Hepatocyte (in vitro differentiated cells): Measurements from ENCODE around the gene CIAO2B. TPM values are rescaled to one million over a fixed set of nuclear protein-coding genes. Genes with fewer than 3 reads are reported as not detected.

Experiments used
- DNase-seq: peaks from one replicate; pipeline ENCODE4 v3.0.0-alpha.2; 2016; ENCODE audit warnings: low spot score
- H2AFZ ChIP-seq: fragments of 200-600 bp; sonication (generic); 2 replicates; pipeline ENCODE4 v1.6.0; 2016; ENCODE audit warnings: antibody characterized with exemption, mild to moderate bottlenecking
- H3K27ac ChIP-seq: fragments of 200-600 bp; sonication (generic); 2 replicates; pipeline ENCODE4 v1.5.1; 2016; ENCODE audit warnings: mild to moderate bottlenecking
- H3K27me3 ChIP-seq: fragments of 200-600 bp; sonication (generic); 2 replicates; pipeline ENCODE4 v1.6.1; 2016
- H3K36me3 ChIP-seq: fragments of 200-600 bp; sonication (generic); replicated peaks from 2 replicates; pipeline ENCODE4 v1.5.1; 2016; ENCODE audit warnings: low read depth; ENCODE audit not compliant: insufficient read depth
- H3K4me1 ChIP-seq: fragments of 200-600 bp; sonication (generic); 2 replicates; pipeline ENCODE4 v1.5.1; 2016; ENCODE audit warnings: mild to moderate bottlenecking, moderate library complexity; ENCODE audit not compliant: insufficient read depth
- H3K4me2 ChIP-seq: fragments of 200-600 bp; sonication (generic); 2 replicates; pipeline ENCODE4 v1.6.0; 2016
- H3K4me3 ChIP-seq: fragments of 200-600 bp; sonication (generic); 2 replicates; pipeline ENCODE4 v1.5.1; 2016; ENCODE audit warnings: mild to moderate bottlenecking
- H3K79me2 ChIP-seq: fragments of 200-600 bp; sonication (generic); 2 replicates; pipeline ENCODE4 v1.6.0; 2017; ENCODE audit warnings: mild to moderate bottlenecking
- H3K9me2 ChIP-seq: fragments of 200-600 bp; sonication (generic); replicated peaks from 2 replicates; pipeline ENCODE4 v1.6.0; 2017; ENCODE audit warnings: mild to moderate bottlenecking; ENCODE audit not compliant: insufficient read depth
- H3K9me3 ChIP-seq: fragments of 200-600 bp; sonication (generic); 2 replicates; pipeline ENCODE4 v1.5.1; 2016; ENCODE audit warnings: low read depth, mild to moderate bottlenecking
- H4K20me1 ChIP-seq: fragments of 200-600 bp; sonication (generic); 2 replicates; pipeline ENCODE4 v1.6.0; 2016; ENCODE audit warnings: mild to moderate bottlenecking; ENCODE audit not compliant: insufficient read depth, poor library complexity, severe bottlenecking
- EZH2 ChIP-seq: fragments of 200-600 bp; sonication (generic); IDR thresholded peaks from 2 replicates; pipeline ENCODE4 v1.6.1; 2016; ENCODE audit warnings: antibody characterized with exemption, mild to moderate bottlenecking, borderline replicate concordance
- EZH2phosphoT487 ChIP-seq: fragments of 200-600 bp; sonication (generic); IDR thresholded peaks from one replicate; pipeline ENCODE4 v1.6.1; 2018; ENCODE audit warnings: antibody characterized with exemption, mild to moderate bottlenecking, low read depth, moderate library complexity; ENCODE audit not compliant: unreplicated experiment, severe bottlenecking
- WGBS: methylation state at CpG from one replicate; pipeline ENCODE4 v1.1.6; 2016; ENCODE audit warnings: low lambda C conversion rate; ENCODE audit errors: missing lambda C conversion rate; 5-methylcytosine and 5-hydroxymethylcytosine counted together
- polyA plus RNA-seq: library from polyadenylated mRNA; unstranded; fragments of >200 nt; fragmentation: Nextera tagmentation; extraction: Ambion mirVana; gene quantifications from 2 replicates; pipeline ENCODE4 v1.2.1, GENCODE V29; 2016
- total RNA-seq: library from RNA; depleted of rRNA; stranded (reverse); fragments of >200 nt; gene quantifications from 2 replicates; pipeline ENCODE4 v1.2.3, GENCODE V29; 2014
- TF ChIP-seq, protein P1 (sequence below): fragments of 200-600 bp; sonication (generic); IDR thresholded peaks from 2 replicates; pipeline ENCODE4 v1.5.1; 2016; ENCODE audit warnings: antibody characterized with exemption, mild to moderate bottlenecking; ENCODE audit not compliant: poor library complexity

CIAO2B gene
- total and polyA plus RNA-seq, 2 experiments from 2014 or later, result 131 to 147 TPM

DNA sequence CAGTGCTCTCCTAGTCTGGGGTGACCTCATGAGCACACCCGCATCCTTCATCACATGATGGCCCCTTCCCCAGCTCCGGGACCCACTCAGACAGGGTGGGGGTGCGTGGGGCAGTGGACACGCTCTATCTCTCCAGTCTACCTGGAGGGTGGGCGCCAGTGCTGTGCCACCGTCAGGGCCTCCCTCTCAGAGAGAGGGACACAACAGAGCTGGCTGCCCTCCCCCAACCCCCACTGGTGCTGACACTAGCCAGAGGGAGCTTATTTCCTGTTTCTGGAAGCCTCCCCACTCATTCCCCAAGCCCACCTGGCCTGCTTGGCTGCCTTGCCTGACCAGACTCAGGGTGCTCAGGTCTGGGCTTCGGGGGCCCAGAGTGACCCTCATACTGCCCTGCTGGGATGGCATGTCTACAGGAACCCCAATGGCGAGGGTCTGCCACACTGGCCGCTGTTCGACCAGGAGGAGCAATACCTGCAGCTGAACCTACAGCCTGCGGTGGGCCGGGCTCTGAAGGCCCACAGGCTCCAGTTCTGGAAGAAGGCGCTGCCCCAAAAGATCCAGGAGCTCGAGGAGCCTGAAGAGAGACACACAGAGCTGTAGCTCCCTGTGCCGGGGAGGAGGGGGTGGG, 9.3 kb upstream of the CIAO2B start:
- Histone ChIP-seq H3K79me2 (no peaks in the 10 kb centered on the region), H3K4me1 (no peaks in the 10 kb centered on the region), H3K4me3 (no peak overlapping the region), H3K27ac (no peak overlapping the region), H3K9me2 (no peaks in the 10 kb centered on the region), H3K36me3 (no peaks in the 10 kb centered on the region), H3K4me2 (no peak overlapping the region), H2AFZ (no peak overlapping the region), H3K27me3 (no peaks in the 10 kb centered on the region), H4K20me1 (no peaks in the 10 kb centered on the region), H3K9me3 (no peaks in the 10 kb centered on the region)
- no peak for DNase-seq
- no peak for TF ChIP-seq EZH2
- TF ChIP-seq, protein P1, sequence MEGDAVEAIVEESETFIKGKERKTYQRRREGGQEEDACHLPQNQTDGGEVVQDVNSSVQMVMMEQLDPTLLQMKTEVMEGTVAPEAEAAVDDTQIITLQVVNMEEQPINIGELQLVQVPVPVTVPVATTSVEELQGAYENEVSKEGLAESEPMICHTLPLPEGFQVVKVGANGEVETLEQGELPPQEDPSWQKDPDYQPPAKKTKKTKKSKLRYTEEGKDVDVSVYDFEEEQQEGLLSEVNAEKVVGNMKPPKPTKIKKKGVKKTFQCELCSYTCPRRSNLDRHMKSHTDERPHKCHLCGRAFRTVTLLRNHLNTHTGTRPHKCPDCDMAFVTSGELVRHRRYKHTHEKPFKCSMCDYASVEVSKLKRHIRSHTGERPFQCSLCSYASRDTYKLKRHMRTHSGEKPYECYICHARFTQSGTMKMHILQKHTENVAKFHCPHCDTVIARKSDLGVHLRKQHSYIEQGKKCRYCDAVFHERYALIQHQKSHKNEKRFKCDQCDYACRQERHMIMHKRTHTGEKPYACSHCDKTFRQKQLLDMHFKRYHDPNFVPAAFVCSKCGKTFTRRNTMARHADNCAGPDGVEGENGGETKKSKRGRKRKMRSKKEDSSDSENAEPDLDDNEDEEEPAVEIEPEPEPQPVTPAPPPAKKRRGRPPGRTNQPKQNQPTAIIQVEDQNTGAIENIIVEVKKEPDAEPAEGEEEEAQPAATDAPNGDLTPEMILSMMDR, result no peak
- TF ChIP-seq EZH2phosphoT487, result no peak
- 93% methylated on average over 14 of the region's 15 CpGs for WGBS

DNA sequence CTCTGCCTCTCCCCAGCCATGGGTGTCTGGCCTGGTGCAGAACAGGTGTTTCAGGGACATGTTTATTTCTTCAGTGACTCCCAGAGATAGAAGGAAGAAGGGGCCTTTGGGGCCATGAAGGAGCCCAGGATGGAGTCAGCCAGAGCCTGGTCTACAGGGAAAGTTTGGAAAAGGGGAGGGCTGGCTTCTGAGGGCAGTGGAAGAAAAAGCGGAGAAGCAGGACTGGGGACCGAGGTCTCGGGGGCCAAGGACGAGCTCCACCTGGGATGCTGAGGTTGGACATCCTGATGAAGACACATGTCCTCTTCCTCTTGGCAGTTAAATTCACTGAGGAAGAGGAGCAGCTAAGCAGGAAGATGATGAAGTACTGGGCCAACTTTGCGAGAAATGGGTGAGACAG, 8.8 kb upstream of the CIAO2B start:
- H3K4me3 ChIP-seq, result no peak overlapping the region
- TF ChIP-seq EZH2phosphoT487 (no peak), EZH2 (no peak)
- TF ChIP-seq, protein P1, result no peak
- H3K4me1 ChIP-seq, result no peaks in the 10 kb centered on the region
- DNase-seq, result no peak
- H3K27ac ChIP-seq, result no peak overlapping the region
- no peak overlapping the region for H2AFZ ChIP-seq
- H3K4me2 ChIP-seq, result no peak overlapping the region
- H4K20me1 ChIP-seq, result no peaks in the 10 kb centered on the region
- WGBS, result 95% methylated on average over 5 of the region's 5 CpGs
- no peaks in the 10 kb centered on the region for H3K9me3 ChIP-seq
- H3K9me2 ChIP-seq, result no peaks in the 10 kb centered on the region
- no peaks in the 10 kb centered on the region for H3K36me3 ChIP-seq
- H3K79me2 ChIP-seq, result peaks cover 4% of the 10 kb centered on the region
- no peaks in the 10 kb centered on the region for H3K27me3 ChIP-seq

DNA sequence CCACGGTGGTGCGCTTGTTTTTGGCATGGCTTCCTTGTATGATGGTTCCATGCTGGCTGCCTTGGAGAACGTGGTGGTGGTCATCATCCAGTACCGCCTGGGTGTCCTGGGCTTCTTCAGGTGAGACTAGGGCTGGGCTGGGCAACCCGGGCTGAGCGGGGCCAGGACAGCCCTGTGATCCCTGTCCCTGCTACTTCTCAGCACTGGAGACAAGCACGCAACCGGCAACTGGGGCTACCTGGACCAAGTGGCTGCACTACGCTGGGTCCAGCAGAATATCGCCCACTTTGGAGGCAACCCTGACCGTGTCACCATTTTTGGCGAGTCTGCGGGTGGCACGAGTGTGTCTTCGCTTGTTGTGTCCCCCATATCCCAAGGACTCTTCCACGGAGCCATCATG, 6.0 kb upstream of the CIAO2B start:
- DNase-seq, result no peak
- no peaks in the 10 kb centered on the region for H3K9me2 ChIP-seq
- no peak overlapping the region for H2AFZ ChIP-seq
- no peaks in the 10 kb centered on the region for H3K9me3 ChIP-seq
- 97% methylated on average over 15 of the region's 16 CpGs for WGBS
- H3K27ac ChIP-seq, result no peak overlapping the region
- no peaks in the 10 kb centered on the region for H4K20me1 ChIP-seq
- no peak overlapping the region for H3K4me3 ChIP-seq
- H3K79me2 ChIP-seq, result peaks cover 30% of the 10 kb centered on the region
- no peak overlapping the region for H3K4me2 ChIP-seq
- H3K27me3 ChIP-seq, result no peaks in the 10 kb centered on the region
- H3K4me1 ChIP-seq, result peaks cover 11% of the 10 kb centered on the region
- no peaks in the 10 kb centered on the region for H3K36me3 ChIP-seq
- TF ChIP-seq EZH2, result no peak
- no peak for TF ChIP-seq EZH2phosphoT487
- TF ChIP-seq, protein P1, result no peak

DNA sequence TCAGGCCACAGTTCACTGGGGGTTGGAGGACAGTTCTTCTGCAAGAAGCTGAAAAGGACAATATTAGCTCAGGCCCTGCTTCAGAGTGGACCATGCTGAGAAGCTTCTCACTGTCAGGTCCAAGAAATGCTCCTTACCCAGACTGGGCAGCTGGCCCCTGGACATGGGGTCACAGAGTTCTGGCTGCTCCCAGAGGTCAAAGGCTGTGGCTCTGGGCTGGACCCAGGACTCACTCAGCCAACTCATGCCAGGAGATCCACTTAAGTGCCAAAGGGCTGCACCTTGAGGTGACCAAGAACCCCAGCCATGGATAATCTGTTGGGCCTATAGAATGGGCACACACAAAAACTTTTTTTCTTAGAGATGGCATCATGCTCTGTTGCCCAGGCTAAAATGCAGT, 5.2 kb upstream of the CIAO2B start:
- TF ChIP-seq EZH2phosphoT487 (no peak), EZH2 (no peak)
- TF ChIP-seq, protein P1, result no peak
- Histone ChIP-seq H3K36me3 (no peaks in the 10 kb centered on the region), H3K9me3 (no peaks in the 10 kb centered on the region), H3K9me2 (no peaks in the 10 kb centered on the region), H3K79me2 (peaks cover 37% of the 10 kb centered on the region), H3K27ac (no peak overlapping the region), H3K27me3 (no peaks in the 10 kb centered on the region), H2AFZ (no peak overlapping the region), H3K4me3 (no peak overlapping the region), H3K4me2 (no peak overlapping the region), H4K20me1 (no peaks in the 10 kb centered on the region), H3K4me1 (peaks cover 14% of the 10 kb centered on the region)
- DNase-seq, result no peak
